Skeletal muscle cell (primary cell): ENCODE measurements around the gene HAO1.
A peak's percentile ranks its signal among the peaks of the same experiment; 100 is the strongest.

Experiments used
- DNase-seq: peaks from one replicate; pipeline ENCODE4 v3.0.0-alpha.2; 2010; ENCODE audit warnings: low read depth
- H3K4me3 ChIP-seq: 2 replicates; pipeline ENCODE4 v1.5.1; 2011; ENCODE audit warnings: low read depth, mild to moderate bottlenecking, control low read depth, low read length, moderate library complexity

The HAO1 gene

GRCh38 chr20:7935027-7935551 lies 5.2 kb downstream of the HAO1 start:
- no peak overlapping the region for H3K4me3 ChIP-seq
- no peak for DNase-seq

GRCh38 chr20:7933346-7933745 lies 6.9 kb downstream of the HAO1 start:
- no peak for DNase-seq
- H3K4me3 ChIP-seq, result no peak overlapping the region

- H3K4me3 ChIP-seq, result no peak overlapping the region
- DNase-seq, result no peak
These were observed 9.9 kb downstream of the HAO1 start for GRCh38 chr20:7930343-7930742.

GRCh38 chr20:7926767-7927166 lies 13.5 kb downstream of the HAO1 start:
- DNase-seq, result peak; percentile 11
- H3K4me3 ChIP-seq, result no peak overlapping the region

- no peak overlapping the region for H3K4me3 ChIP-seq
- no peak for DNase-seq
These were observed 13.9 kb downstream of the HAO1 start for GRCh38 chr20:7926323-7926722.

GRCh38 chr20:7924692-7925091 lies 15.6 kb downstream of the HAO1 start:
- no peak overlapping the region for H3K4me3 ChIP-seq
- peak; percentile 72 for DNase-seq

GRCh38 chr20:7916648-7917047 lies 23.6 kb downstream of the HAO1 start:
- H3K4me3 ChIP-seq, result no peak overlapping the region
- no peak for DNase-seq

GRCh38 chr20:7912551-7912950 lies 27.7 kb downstream of the HAO1 start:
- no peak overlapping the region for H3K4me3 ChIP-seq
- no peak for DNase-seq

GRCh38 chr20:7911586-7912330 lies 28.5 kb downstream of the HAO1 start:
- no peak for DNase-seq
- no peak overlapping the region for H3K4me3 ChIP-seq

- no peak overlapping the region for H3K4me3 ChIP-seq
- no peak for DNase-seq
These were observed 31.4 kb downstream of the HAO1 start for GRCh38 chr20:7908905-7909304.

GRCh38 chr20:7903429-7903828 lies 36.8 kb downstream of the HAO1 start:
- no peak overlapping the region for H3K4me3 ChIP-seq
- DNase-seq, result no peak

- H3K4me3 ChIP-seq, result no peak overlapping the region
- DNase-seq, result no peak
These were observed 37.4 kb downstream of the HAO1 start for GRCh38 chr20:7902879-7903278.

GRCh38 chr20:7897781-7898364 lies 42.4 kb downstream of the HAO1 start:
- H3K4me3 ChIP-seq, result no peak overlapping the region
- no peak for DNase-seq

GRCh38 chr20:7893014-7893730 lies 47.1 kb downstream of the HAO1 start:
- no peak overlapping the region for H3K4me3 ChIP-seq
- DNase-seq, result no peak

- H3K4me3 ChIP-seq, result no peak overlapping the region
- DNase-seq, result no peak
These were observed 48.6 kb downstream of the HAO1 start for GRCh38 chr20:7891705-7892104.

GRCh38 chr20:7889736-7890135 lies 50.5 kb downstream of the HAO1 start:
- H3K4me3 ChIP-seq, result no peak overlapping the region
- no peak for DNase-seq

GRCh38 chr20:7883741-7884140 lies 56.5 kb downstream of the HAO1 start:
- H3K4me3 ChIP-seq, result no peak overlapping the region
- DNase-seq, result no peak

- no peak overlapping the region for H3K4me3 ChIP-seq
- no peak for DNase-seq
These were observed 56.9 kb downstream of the HAO1 start for GRCh38 chr20:7883309-7883708.

GRCh38 chr20:7882076-7882475 lies 58.2 kb downstream of the HAO1 start:
- H3K4me3 ChIP-seq, result no peak overlapping the region
- DNase-seq, result no peak

- no peak overlapping the region for H3K4me3 ChIP-seq
- DNase-seq, result no peak
These were observed 58.7 kb downstream of the HAO1 start for GRCh38 chr20:7881551-7881950.

- DNase-seq, result no peak
- H3K4me3 ChIP-seq, result no peak overlapping the region
These were observed 60.4 kb downstream of the HAO1 start for GRCh38 chr20:7879883-7880282.
